HEK293 (cell line): ENCODE measurements around the gene IDH3B.

Experiments used
- CTCF ChIA-PET: fragments of 350-600 bp; formaldehyde crosslinking; extraction: SDS; loops from one replicate; lab custom pipeline; 2021; ENCODE audit warnings: antibody characterized with exemption; lab: Yijun Ruan, JAX
- POLR2A ChIA-PET: fragments of 300-600 bp; formaldehyde crosslinking; extraction: SDS; loops from one replicate; lab custom pipeline; 2020; ENCODE audit warnings: antibody characterized with exemption, inconsistent platforms; lab: Yijun Ruan, JAX
- H3K27ac ChIP-seq: fragments of 200-500 bp; sonication (Bioruptor generic); 2 replicates; pipeline ENCODE4 v1.5.1; 2014; ENCODE audit warnings: low read depth, low read length, control low read depth, inconsistent platforms; ENCODE audit errors: extremely low read depth
- H3K36me3 ChIP-seq, 2 experiments: fragments of 200-500 bp in 1 of 2; sonication (Bioruptor generic) in 1 of 2; 1 replicate in 1 of 2; 2 replicates in 1 of 2; pipeline ENCODE4 v1.5.1; 2014 to 2017; ENCODE audit warnings: inconsistent platforms in 2 of 2, low read length in 2 of 2; ENCODE audit not compliant: control insufficient read depth in 2 of 2, insufficient read depth in 1 of 2
- H3K4me1 ChIP-seq: fragments of 200-500 bp; sonication (Bioruptor generic); 2 replicates; pipeline ENCODE4 v1.5.1; 2014; ENCODE audit warnings: mild to moderate bottlenecking, low read length, inconsistent platforms; ENCODE audit not compliant: control insufficient read depth, insufficient read depth
- H3K4me3 ChIP-seq: 2 replicates; pipeline ENCODE4 v1.5.1; 2011; ENCODE audit warnings: low read depth, mild to moderate bottlenecking, control low read depth, low read length, moderate library complexity
- H3K9me3 ChIP-seq: fragments of 200-500 bp; sonication (Bioruptor generic); 2 replicates; pipeline ENCODE4 v1.5.1; 2014; ENCODE audit warnings: low read depth, low read length, inconsistent platforms; ENCODE audit not compliant: control insufficient read depth, insufficient read depth
- IKZF3 ChIP-seq: fragments of 450-650 bp; IDR thresholded peaks from 2 replicates; pipeline ENCODE4 v1.5.0; 2018; ENCODE audit warnings: missing biosample characterization, mild to moderate bottlenecking, missing genetic modification characterization, moderate library complexity
- KLF8 ChIP-seq: fragments of 450-650 bp; formaldehyde crosslinking; IDR thresholded peaks from 2 replicates; pipeline ENCODE4 v1.5.1; 2016; ENCODE audit warnings: missing biosample characterization, missing genetic modification characterization
- ZBTB8A ChIP-seq: fragments of 450-650 bp; formaldehyde crosslinking; IDR thresholded peaks from 2 replicates; pipeline ENCODE4 v1.5.1; 2016; ENCODE audit warnings: missing biosample characterization, missing genetic modification characterization
- ZNF211 ChIP-seq: fragments of 450-650 bp; formaldehyde crosslinking; IDR thresholded peaks from 2 replicates; pipeline ENCODE4 v1.5.1; 2016; ENCODE audit warnings: low read depth, missing biosample characterization, missing genetic modification characterization
- ZNF221 ChIP-seq: fragments of 450-650 bp; formaldehyde crosslinking; IDR thresholded peaks from 2 replicates; pipeline ENCODE4 v1.5.1; 2017; ENCODE audit warnings: missing biosample characterization, missing genetic modification characterization, borderline replicate concordance
- ZNF350 ChIP-seq: fragments of 450-650 bp; formaldehyde crosslinking; IDR thresholded peaks from 2 replicates; pipeline ENCODE4 v1.5.0; 2017; ENCODE audit warnings: missing biosample characterization, mild to moderate bottlenecking, missing genetic modification characterization
- ZNF394 ChIP-seq: fragments of 450-650 bp; formaldehyde crosslinking; IDR thresholded peaks from 2 replicates; pipeline ENCODE4 v1.5.1; 2016; ENCODE audit warnings: missing biosample characterization, missing genetic modification characterization, mild to moderate bottlenecking, moderate library complexity, borderline replicate concordance
- ZNF585B ChIP-seq: fragments of 450-650 bp; formaldehyde crosslinking; IDR thresholded peaks from 2 replicates; pipeline ENCODE4 v1.5.1; 2016; ENCODE audit warnings: missing biosample characterization, missing genetic modification characterization
- ZNF626 ChIP-seq: fragments of 450-650 bp; sonication (Bioruptor Pico); formaldehyde crosslinking; IDR thresholded peaks from 2 replicates; pipeline ENCODE4 v1.5.1; 2018; ENCODE audit warnings: missing biosample characterization, missing genetic modification characterization, inconsistent platforms
- ZNF76 ChIP-seq: fragments of 450-650 bp; formaldehyde crosslinking; IDR thresholded peaks from 2 replicates; pipeline ENCODE4; 2016; ENCODE audit warnings: low read depth, missing biosample characterization, missing genetic modification characterization, borderline replicate concordance
- ZNF843 ChIP-seq: fragments of 450-650 bp; formaldehyde crosslinking; IDR thresholded peaks from 2 replicates; pipeline ENCODE4 v1.5.1; 2016; ENCODE audit warnings: missing biosample characterization, missing genetic modification characterization
- ZSCAN16 ChIP-seq: fragments of 450-650 bp; formaldehyde crosslinking; IDR thresholded peaks from 2 replicates; pipeline ENCODE4 v1.5.1; 2016; ENCODE audit warnings: missing biosample characterization, missing genetic modification characterization
- ZXDB ChIP-seq: fragments of 450-650 bp; formaldehyde crosslinking; IDR thresholded peaks from 2 replicates; pipeline ENCODE4 v1.5.1; 2016; ENCODE audit warnings: missing biosample characterization, missing genetic modification characterization
- TF ChIP-seq, protein P1 (sequence below): fragments of 450-650 bp; formaldehyde crosslinking; IDR thresholded peaks from 2 replicates; pipeline ENCODE4 v1.5.1; 2017; ENCODE audit warnings: missing biosample characterization, mild to moderate bottlenecking, missing genetic modification characterization, moderate library complexity
- TF ChIP-seq, protein P2 (sequence below): fragments of 450-650 bp; formaldehyde crosslinking; IDR thresholded peaks from 2 replicates; pipeline ENCODE4 v1.5.1; 2016; ENCODE audit warnings: missing biosample characterization, missing genetic modification characterization
- TF ChIP-seq, protein P3 (sequence below): fragments of 450-650 bp; formaldehyde crosslinking; IDR thresholded peaks from 2 replicates; pipeline ENCODE4; 2016; ENCODE audit warnings: missing biosample characterization, missing genetic modification characterization
- TF ChIP-seq, protein P4 (sequence below): fragments of 450-650 bp; formaldehyde crosslinking; IDR thresholded peaks from 2 replicates; pipeline ENCODE4 v1.5.1; 2016; ENCODE audit warnings: missing biosample characterization, missing genetic modification characterization, low read depth
- TF ChIP-seq, protein P5 (sequence below): fragments of 450-650 bp; formaldehyde crosslinking; IDR thresholded peaks from 2 replicates; pipeline ENCODE4 v1.5.1; 2016; ENCODE audit warnings: missing biosample characterization, missing genetic modification characterization

The IDH3B gene

DNA sequence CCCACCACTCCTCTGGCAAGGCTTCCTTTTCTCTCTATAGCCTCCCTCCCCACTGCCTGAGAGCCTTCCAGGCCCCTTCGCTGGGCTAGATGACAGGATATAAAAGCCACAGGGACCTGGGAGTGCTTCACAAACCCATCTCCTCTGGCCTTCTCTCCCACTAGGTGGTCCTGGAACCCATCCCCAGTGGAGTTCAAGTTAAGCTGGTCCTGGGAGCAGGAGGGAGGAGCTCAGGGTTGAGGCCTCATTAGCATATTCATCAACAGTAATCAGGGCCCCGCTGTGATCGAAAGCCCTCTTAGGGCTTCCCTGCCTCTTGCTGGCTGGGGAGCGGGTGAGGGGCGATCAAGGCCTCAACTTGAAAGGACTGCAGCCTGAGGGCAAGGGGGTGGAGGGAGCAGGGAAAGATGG is 37.7 kb upstream of the IDH3B start:
- ChIA-PET CTCF (interaction anchor here (0.6 to 1.6 kb wide), 4 partner anchors 29 to 323 kb away, joined by 3 to 8 read pairs (median 6); no protein-coding TSS in a partner anchor), POLR2A (no interaction called here)
- no peak overlapping the region for H3K27ac ChIP-seq
- no peak overlapping the region for H3K4me3 ChIP-seq
- H3K4me1 ChIP-seq: no peaks in the 10 kb centered on the region
- no peaks in the 10 kb centered on the region for H3K9me3 ChIP-seq
- H3K36me3 ChIP-seq: peaks cover 0 to 3% of the 10 kb centered on the region in 2 experiments; a peak in 1 of 3 replicates
- TF ChIP-seq ZNF350 (tag by site-specific recombination) (no peak), ZNF394 (no peak), ZNF76 (tag by site-specific recombination) (no peak), ZXDB (tag by site-specific recombination) (no peak), ZNF843 (tag by site-specific recombination) (no peak), ZNF221 (no peak), ZSCAN16 (tag by site-specific recombination) (no peak), ZNF585B (no peak), IKZF3 (tag by site-specific recombination) (no peak), KLF8 (tag by site-specific recombination) (no peak), ZNF626 (tag by site-specific recombination) (no peak), ZNF211 (tag by site-specific recombination) (no peak), ZBTB8A (tag by site-specific recombination) (no peak)
- TF ChIP-seq, protein P1, sequence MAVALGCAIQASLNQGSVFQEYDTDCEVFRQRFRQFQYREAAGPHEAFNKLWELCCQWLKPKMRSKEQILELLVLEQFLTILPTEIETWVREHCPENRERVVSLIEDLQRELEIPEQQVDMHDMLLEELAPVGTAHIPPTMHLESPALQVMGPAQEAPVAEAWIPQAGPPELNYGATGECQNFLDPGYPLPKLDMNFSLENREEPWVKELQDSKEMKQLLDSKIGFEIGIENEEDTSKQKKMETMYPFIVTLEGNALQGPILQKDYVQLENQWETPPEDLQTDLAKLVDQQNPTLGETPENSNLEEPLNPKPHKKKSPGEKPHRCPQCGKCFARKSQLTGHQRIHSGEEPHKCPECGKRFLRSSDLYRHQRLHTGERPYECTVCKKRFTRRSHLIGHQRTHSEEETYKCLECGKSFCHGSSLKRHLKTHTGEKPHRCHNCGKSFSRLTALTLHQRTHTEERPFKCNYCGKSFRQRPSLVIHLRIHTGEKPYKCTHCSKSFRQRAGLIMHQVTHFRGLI (tag by site-specific recombination): no peak
- TF ChIP-seq, protein P2, sequence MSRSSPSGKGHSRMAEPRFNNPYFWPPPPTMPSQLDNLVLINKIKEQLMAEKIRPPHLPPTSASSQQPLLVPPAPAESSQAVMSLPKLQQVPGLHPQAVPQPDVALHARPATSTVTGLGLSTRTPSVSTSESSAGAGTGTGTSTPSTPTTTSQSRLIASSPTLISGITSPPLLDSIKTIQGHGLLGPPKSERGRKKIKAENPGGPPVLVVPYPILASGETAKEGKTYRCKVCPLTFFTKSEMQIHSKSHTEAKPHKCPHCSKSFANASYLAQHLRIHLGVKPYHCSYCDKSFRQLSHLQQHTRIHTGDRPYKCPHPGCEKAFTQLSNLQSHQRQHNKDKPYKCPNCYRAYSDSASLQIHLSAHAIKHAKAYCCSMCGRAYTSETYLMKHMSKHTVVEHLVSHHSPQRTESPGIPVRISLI (tag by site-specific recombination): no peak
- TF ChIP-seq, protein P3, sequence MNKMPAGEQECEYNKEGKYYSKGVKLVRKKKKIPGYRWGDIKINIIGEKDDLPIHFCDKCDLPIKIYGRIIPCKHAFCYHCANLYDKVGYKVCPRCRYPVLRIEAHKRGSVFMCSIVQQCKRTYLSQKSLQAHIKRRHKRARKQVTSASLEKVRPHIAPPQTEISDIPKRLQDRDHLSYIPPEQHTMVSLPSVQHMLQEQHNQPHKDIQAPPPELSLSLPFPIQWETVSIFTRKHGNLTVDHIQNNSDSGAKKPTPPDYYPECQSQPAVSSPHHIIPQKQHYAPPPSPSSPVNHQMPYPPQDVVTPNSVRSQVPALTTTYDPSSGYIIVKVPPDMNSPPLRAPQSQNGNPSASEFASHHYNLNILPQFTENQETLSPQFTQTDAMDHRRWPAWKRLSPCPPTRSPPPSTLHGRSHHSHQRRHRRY (tag by site-specific recombination): no peak
- TF ChIP-seq, protein P4, sequence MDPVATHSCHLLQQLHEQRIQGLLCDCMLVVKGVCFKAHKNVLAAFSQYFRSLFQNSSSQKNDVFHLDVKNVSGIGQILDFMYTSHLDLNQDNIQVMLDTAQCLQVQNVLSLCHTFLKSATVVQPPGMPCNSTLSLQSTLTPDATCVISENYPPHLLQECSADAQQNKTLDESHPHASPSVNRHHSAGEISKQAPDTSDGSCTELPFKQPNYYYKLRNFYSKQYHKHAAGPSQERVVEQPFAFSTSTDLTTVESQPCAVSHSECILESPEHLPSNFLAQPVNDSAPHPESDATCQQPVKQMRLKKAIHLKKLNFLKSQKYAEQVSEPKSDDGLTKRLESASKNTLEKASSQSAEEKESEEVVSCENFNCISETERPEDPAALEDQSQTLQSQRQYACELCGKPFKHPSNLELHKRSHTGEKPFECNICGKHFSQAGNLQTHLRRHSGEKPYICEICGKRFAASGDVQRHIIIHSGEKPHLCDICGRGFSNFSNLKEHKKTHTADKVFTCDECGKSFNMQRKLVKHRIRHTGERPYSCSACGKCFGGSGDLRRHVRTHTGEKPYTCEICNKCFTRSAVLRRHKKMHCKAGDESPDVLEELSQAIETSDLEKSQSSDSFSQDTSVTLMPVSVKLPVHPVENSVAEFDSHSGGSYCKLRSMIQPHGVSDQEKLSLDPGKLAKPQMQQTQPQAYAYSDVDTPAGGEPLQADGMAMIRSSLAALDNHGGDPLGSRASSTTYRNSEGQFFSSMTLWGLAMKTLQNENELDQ (tag by site-specific recombination): no peak
- TF ChIP-seq, protein P5, sequence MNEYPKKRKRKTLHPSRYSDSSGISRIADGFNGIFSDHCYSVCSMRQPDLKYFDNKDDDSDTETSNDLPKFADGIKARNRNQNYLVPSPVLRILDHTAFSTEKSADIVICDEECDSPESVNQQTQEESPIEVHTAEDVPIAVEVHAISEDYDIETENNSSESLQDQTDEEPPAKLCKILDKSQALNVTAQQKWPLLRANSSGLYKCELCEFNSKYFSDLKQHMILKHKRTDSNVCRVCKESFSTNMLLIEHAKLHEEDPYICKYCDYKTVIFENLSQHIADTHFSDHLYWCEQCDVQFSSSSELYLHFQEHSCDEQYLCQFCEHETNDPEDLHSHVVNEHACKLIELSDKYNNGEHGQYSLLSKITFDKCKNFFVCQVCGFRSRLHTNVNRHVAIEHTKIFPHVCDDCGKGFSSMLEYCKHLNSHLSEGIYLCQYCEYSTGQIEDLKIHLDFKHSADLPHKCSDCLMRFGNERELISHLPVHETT (tag by site-specific recombination): no peak
